ENCODE measurements around the gene ADAMTSL4. TPM values are rescaled to one million over a fixed set of nuclear protein-coding genes. Genes with fewer than 3 reads are reported as not detected.

The ADAMTSL4 gene
- total RNA-seq = 100 to 1,000 TPM in 2 of 4 donors, 10 to 100 TPM in 2; 54.4 to 132 (median 93.2) TPM

DNA sequence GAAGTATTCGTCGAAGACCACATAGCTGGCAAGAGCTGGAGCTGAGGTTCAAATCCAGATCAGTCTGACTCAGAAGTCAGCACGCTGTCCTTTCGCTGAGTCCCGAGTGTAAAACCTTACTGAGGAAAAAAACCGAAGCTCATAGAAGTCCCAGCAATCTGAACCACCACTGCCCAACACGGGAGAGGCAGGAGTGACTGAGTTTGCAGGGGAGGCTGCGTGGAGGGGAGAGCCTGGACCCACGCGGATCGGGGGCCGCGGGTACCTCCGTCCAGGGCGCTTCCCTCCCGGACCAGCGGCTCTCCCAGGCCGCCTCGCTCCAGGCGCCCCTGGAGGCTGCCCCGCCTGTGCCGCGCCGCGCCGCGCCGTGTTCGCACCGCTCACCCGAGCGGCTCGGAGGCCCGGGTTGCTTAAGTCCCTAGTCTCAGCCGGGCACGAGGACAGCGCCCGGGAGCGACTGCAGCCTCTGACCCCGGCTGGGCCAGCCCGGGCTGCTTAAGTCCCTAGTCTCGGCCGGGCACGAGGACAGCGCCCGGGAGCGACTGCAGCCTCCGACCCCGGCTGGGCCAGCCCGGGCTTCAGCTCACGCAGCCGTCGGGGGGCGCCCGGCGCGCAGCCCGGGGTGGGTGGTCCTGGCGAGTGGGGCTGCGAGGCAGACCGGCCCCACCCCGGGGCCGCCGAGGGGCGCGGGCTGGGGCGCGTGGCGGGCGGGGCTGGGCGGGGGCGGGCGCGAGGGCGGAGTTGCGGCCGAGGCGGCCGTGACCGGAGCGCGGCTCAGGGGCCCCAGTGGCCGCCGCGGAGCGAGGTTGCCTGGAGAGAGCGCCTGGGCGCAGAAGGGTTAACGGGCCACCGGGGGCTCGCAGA, at the start of gene ADAMTSL4:
TSS of gene ADAMTSL4 (plus strand) at position 777 of the 864 bp plus-strand sequence. CDS start 2,881 bp downstream, outside the sequence.
- DNase-seq (ENCODE audit: low spot score in 2 of 2) = no peak
- H3K4me1 ChIP-seq = peaks cover 0 to 56% (median 33%) of the 10 kb centered on the region in 4 donors
- no peaks in the 10 kb centered on the region for H3K36me3 ChIP-seq
- 0% methylated on average over 50 to 66 of the region's 91 CpGs for WGBS, 2 donors
- peak within 1 kb of the TSS; percentile 84 to 99 (median 97) for H3K27ac ChIP-seq
- no peaks in the 10 kb centered on the region for H3K27me3 ChIP-seq
- H3K9me3 ChIP-seq = no peaks in the 10 kb centered on the region
- peak within 1 kb of the TSS; percentile 64 to 78 (median 74) for H3K4me3 ChIP-seq
- TF ChIP-seq POLR2A (IDR thresholded peaks at IDR 0.05) = peak in 1 of 2 donors; percentile 14
- TF ChIP-seq, protein P1, sequence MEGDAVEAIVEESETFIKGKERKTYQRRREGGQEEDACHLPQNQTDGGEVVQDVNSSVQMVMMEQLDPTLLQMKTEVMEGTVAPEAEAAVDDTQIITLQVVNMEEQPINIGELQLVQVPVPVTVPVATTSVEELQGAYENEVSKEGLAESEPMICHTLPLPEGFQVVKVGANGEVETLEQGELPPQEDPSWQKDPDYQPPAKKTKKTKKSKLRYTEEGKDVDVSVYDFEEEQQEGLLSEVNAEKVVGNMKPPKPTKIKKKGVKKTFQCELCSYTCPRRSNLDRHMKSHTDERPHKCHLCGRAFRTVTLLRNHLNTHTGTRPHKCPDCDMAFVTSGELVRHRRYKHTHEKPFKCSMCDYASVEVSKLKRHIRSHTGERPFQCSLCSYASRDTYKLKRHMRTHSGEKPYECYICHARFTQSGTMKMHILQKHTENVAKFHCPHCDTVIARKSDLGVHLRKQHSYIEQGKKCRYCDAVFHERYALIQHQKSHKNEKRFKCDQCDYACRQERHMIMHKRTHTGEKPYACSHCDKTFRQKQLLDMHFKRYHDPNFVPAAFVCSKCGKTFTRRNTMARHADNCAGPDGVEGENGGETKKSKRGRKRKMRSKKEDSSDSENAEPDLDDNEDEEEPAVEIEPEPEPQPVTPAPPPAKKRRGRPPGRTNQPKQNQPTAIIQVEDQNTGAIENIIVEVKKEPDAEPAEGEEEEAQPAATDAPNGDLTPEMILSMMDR (IDR thresholded peaks at IDR 0.05) = peak in 2 of 5 experiments; percentile 35 to 43
- TF ChIP-seq EP300 (IDR thresholded peaks at IDR 0.05) = peak in 1 of 2 donors; percentile 38

DNA sequence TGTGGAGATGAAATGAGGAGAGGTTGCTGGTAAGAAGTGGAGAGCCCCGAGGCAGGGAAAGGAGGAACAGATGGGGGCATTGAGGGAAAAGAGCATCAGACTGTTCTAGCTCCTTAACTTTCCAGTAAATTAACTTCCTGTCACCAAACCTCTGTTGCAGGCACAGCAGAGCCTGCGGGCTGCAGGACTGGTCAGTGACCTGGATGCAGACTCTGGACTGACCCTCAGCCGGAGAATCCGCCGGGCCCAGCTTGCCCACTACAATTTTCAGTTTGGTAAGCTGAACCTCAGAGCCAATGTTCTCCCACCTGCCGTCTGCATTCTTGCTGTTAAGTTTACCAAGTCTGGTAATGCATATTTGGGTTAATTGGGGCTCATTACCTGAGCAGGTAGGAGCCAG, 43.8 kb upstream of the ADAMTSL4 start:
- TF ChIP-seq EP300 (IDR thresholded peaks at IDR 0.05) (no peak), POLR2A (IDR thresholded peaks at IDR 0.05) (no peak)
- TF ChIP-seq, protein P1 (IDR thresholded peaks at IDR 0.05) = no peak
- H3K4me3 ChIP-seq = no peak overlapping the region
- no peak for DNase-seq (ENCODE audit: low spot score in 2 of 2)
- H3K9me3 ChIP-seq = no peaks in the 10 kb centered on the region
- H3K36me3 ChIP-seq = peaks cover 0 to 84% (median 2%) of the 10 kb centered on the region in 3 donors
- no peaks in the 10 kb centered on the region for H3K27me3 ChIP-seq
- WGBS, 2 donors = 70 to 77% methylated on average over 6 of the region's 6 CpGs
- no peak overlapping the region for H3K27ac ChIP-seq
- H3K4me1 ChIP-seq = peaks cover 0 to 23% (median 2%) of the 10 kb centered on the region in 4 donors

DNA sequence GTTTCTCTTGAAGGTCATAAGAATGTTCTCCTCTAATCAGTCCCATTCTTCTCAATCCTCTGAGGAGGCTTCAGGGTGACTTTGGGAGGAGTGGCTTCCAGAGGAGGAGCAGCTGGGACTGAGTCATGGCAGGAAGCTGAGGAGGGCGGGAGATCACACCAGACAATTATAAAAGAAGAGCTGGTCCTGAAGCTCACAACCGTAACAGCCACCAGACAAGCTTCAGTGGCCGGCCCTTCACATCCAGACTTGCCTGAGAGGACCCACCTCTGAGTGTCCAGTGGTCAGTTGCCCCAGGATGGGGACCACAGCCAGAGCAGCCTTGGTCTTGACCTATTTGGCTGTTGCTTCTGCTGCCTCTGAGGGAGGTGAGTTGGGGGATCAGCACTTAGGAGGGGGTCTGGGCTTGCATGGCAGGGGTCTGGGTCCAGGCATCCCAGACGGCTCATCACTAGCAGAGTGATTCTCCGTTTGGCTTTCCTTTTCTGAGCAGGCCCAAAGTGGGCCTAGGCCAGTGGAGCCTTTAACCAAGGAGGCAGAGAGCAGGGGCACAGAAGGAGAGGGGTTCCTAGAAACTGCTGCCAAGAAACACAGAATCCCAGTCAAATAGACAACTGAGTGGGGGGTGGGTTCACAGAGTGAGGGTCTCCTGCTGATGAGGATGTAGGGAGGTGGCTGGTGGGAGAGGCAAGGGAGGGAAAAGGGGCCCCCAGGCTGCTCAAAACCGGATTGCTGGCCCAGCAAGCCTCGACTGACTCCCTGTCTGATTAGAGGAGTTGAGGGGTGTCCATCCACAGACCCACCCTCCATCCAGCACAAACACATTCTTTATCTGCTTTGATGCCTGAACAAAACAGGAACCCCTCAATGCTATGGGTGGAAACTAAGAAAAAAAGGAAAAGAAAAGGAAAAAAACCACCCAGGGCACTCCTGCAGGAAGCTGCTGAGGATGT, 41.0 kb upstream of the ADAMTSL4 start, which contains the start of gene ECM1:
TSS of gene ECM1 (plus strand) at position 198 of the 953 bp plus-strand sequence. CDS start at position 299, 101 bp downstream.
- Histone ChIP-seq H3K4me3 (peak within 1 kb of the TSS in 1 of 4 donors; percentile 35), H3K4me1 (peaks cover 0 to 23% (median 2%) of the 10 kb centered on the region in 4 donors), H3K27me3 (no peaks in the 10 kb centered on the region), H3K9me3 (no peaks in the 10 kb centered on the region), H3K27ac (peak within 1 kb of the TSS in 2 of 4 donors; percentile 62 to 73), H3K36me3 (peaks cover 0 to 88% (median 0%) of the 10 kb centered on the region in 3 donors)
- TF ChIP-seq EP300 (IDR thresholded peaks at IDR 0.05) = no peak
- TF ChIP-seq, protein P1 (IDR thresholded peaks at IDR 0.05) = no peak
- peak in 1 of 2 donors; percentile 38 for TF ChIP-seq POLR2A (IDR thresholded peaks at IDR 0.05)
- WGBS, 2 donors = 38 to 42% methylated on average over 7 of the region's 7 CpGs
- DNase-seq (ENCODE audit: low spot score in 2 of 2) = peak; percentile 27 to 63

DNA sequence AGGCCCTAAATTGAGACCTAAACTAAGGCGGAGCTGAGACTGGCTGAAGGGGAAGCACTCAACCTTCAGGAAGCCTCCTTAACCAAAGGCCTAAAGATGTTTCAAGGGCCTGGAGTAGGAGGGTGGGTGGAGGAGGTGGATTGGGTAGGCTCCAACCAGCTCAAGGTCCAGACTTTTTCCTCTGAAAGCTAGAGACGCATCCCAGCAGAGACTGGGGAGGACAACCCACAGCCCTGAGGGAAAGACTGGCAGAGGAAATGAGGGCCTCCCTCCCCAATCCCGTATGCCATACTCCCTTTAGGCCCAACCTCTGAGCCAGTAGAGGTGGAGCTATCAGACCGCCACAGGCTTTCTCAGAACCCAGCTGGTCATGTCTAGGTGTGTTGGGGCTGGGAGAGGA, 40.2 kb upstream of the ADAMTSL4 start:
- Histone ChIP-seq H3K27me3 (no peaks in the 10 kb centered on the region), H3K36me3 (peaks cover 0 to 86% (median 0%) of the 10 kb centered on the region in 3 donors), H3K4me1 (peaks cover 0 to 23% (median 2%) of the 10 kb centered on the region in 4 donors), H3K9me3 (no peaks in the 10 kb centered on the region), H3K27ac (peak overlapping the region in 2 of 4 donors; percentile 62 to 73), H3K4me3 (peak overlapping the region in 1 of 4 donors; percentile 35)
- DNase-seq (ENCODE audit: low spot score in 2 of 2) = no peak
- 69 to 72% methylated on average over 4 of the region's 4 CpGs for WGBS, 2 donors
- TF ChIP-seq POLR2A (IDR thresholded peaks at IDR 0.05) (no peak), EP300 (IDR thresholded peaks at IDR 0.05) (no peak)
- TF ChIP-seq, protein P1 (IDR thresholded peaks at IDR 0.05) = no peak

Measured in tibial nerve (tissue), 4 donors.